WTC11 (cell line): ENCODE results near the gene PEX26.

Experiments
- GTF2I ChIP-seq: fragments of 250-450 bp; sonication (Bioruptor Pico); conservative IDR thresholded peaks from 2 replicates; pipeline ENCODE4 v1.4.0; 2021; ENCODE audit warnings: mild to moderate bottlenecking
- TEAD4 ChIP-seq: sonication (generic); formaldehyde crosslinking; IDR thresholded peaks from 2 replicates; pipeline ENCODE4 v1.8.0; 2022; ENCODE audit warnings: mild to moderate bottlenecking, missing genetic modification reagents
- ZNF232 ChIP-seq: sonication (generic); formaldehyde crosslinking; IDR thresholded peaks from 2 replicates; pipeline ENCODE4 v1.8.0; 2022; ENCODE audit warnings: mild to moderate bottlenecking, missing genetic modification reagents
- TF ChIP-seq, protein P1 (sequence below): fragments of 200-600 bp; IDR thresholded peaks from 2 replicates; pipeline ENCODE4 v1.8.0; 2022; ENCODE audit warnings: antibody characterized with exemption
- TF ChIP-seq, protein P2 (sequence below): sonication (generic); formaldehyde crosslinking; IDR thresholded peaks from 2 replicates; pipeline ENCODE4 v1.8.1; 2022; ENCODE audit warnings: low read depth, missing genetic modification reagents, borderline replicate concordance
- TF ChIP-seq, protein P3 (sequence below): sonication (generic); formaldehyde crosslinking; IDR thresholded peaks from 2 replicates; pipeline ENCODE4 v1.8.1; 2022; ENCODE audit warnings: low read depth, mild to moderate bottlenecking, moderate library complexity, missing genetic modification reagents, borderline replicate concordance
- TF ChIP-seq, protein P4 (sequence below): sonication (generic); formaldehyde crosslinking; IDR thresholded peaks from 2 replicates; pipeline ENCODE4 v1.8.0; 2023; ENCODE audit warnings: missing genetic modification reagents, mild to moderate bottlenecking, borderline replicate concordance
- TF ChIP-seq, protein P5 (sequence below): sonication (generic); formaldehyde crosslinking; IDR thresholded peaks from 2 replicates; pipeline ENCODE4 v1.8.0; 2022; ENCODE audit warnings: mild to moderate bottlenecking, missing genetic modification reagents

DNA sequence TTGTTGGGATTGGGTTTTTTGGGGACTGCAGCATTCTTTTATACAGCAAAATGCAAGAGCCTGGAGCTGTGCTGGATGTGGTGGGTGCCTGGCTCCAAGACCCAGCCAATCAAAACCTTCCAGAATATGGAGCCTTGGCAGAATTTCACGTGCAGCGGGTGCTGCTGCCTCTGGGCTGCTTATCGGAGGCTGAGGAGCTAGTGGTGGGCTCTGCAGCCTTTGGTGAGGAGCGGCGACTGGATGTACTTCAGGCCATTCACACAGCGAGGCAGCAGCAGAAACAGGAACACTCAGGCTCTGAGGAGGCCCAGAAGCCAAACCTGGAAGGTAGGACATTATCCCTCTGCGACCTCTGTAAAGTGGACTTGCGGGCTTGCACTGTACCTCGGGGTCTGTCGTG is 5.6 kb downstream of the PEX26 start:
- TF ChIP-seq, protein P1, sequence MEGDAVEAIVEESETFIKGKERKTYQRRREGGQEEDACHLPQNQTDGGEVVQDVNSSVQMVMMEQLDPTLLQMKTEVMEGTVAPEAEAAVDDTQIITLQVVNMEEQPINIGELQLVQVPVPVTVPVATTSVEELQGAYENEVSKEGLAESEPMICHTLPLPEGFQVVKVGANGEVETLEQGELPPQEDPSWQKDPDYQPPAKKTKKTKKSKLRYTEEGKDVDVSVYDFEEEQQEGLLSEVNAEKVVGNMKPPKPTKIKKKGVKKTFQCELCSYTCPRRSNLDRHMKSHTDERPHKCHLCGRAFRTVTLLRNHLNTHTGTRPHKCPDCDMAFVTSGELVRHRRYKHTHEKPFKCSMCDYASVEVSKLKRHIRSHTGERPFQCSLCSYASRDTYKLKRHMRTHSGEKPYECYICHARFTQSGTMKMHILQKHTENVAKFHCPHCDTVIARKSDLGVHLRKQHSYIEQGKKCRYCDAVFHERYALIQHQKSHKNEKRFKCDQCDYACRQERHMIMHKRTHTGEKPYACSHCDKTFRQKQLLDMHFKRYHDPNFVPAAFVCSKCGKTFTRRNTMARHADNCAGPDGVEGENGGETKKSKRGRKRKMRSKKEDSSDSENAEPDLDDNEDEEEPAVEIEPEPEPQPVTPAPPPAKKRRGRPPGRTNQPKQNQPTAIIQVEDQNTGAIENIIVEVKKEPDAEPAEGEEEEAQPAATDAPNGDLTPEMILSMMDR = no peak
- no peak for TF ChIP-seq TEAD4 (CRISPR knock-in tag)
- TF ChIP-seq, protein P2, sequence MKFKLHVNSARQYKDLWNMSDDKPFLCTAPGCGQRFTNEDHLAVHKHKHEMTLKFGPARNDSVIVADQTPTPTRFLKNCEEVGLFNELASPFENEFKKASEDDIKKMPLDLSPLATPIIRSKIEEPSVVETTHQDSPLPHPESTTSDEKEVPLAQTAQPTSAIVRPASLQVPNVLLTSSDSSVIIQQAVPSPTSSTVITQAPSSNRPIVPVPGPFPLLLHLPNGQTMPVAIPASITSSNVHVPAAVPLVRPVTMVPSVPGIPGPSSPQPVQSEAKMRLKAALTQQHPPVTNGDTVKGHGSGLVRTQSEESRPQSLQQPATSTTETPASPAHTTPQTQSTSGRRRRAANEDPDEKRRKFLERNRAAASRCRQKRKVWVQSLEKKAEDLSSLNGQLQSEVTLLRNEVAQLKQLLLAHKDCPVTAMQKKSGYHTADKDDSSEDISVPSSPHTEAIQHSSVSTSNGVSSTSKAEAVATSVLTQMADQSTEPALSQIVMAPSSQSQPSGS (CRISPR knock-in tag) = no peak
- TF ChIP-seq, protein P3, sequence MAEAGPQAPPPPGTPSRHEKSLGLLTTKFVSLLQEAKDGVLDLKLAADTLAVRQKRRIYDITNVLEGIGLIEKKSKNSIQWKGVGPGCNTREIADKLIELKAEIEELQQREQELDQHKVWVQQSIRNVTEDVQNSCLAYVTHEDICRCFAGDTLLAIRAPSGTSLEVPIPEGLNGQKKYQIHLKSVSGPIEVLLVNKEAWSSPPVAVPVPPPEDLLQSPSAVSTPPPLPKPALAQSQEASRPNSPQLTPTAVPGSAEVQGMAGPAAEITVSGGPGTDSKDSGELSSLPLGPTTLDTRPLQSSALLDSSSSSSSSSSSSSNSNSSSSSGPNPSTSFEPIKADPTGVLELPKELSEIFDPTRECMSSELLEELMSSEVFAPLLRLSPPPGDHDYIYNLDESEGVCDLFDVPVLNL (CRISPR knock-in tag) = no peak
- no peak for TF ChIP-seq ZNF232 (CRISPR knock-in tag)
- TF ChIP-seq GTF2I = no peak
- TF ChIP-seq, protein P4, sequence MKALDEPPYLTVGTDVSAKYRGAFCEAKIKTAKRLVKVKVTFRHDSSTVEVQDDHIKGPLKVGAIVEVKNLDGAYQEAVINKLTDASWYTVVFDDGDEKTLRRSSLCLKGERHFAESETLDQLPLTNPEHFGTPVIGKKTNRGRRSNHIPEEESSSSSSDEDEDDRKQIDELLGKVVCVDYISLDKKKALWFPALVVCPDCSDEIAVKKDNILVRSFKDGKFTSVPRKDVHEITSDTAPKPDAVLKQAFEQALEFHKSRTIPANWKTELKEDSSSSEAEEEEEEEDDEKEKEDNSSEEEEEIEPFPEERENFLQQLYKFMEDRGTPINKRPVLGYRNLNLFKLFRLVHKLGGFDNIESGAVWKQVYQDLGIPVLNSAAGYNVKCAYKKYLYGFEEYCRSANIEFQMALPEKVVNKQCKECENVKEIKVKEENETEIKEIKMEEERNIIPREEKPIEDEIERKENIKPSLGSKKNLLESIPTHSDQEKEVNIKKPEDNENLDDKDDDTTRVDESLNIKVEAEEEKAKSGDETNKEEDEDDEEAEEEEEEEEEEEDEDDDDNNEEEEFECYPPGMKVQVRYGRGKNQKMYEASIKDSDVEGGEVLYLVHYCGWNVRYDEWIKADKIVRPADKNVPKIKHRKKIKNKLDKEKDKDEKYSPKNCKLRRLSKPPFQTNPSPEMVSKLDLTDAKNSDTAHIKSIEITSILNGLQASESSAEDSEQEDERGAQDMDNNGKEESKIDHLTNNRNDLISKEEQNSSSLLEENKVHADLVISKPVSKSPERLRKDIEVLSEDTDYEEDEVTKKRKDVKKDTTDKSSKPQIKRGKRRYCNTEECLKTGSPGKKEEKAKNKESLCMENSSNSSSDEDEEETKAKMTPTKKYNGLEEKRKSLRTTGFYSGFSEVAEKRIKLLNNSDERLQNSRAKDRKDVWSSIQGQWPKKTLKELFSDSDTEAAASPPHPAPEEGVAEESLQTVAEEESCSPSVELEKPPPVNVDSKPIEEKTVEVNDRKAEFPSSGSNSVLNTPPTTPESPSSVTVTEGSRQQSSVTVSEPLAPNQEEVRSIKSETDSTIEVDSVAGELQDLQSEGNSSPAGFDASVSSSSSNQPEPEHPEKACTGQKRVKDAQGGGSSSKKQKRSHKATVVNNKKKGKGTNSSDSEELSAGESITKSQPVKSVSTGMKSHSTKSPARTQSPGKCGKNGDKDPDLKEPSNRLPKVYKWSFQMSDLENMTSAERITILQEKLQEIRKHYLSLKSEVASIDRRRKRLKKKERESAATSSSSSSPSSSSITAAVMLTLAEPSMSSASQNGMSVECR (CRISPR knock-in tag) = no peak
- TF ChIP-seq, protein P5, sequence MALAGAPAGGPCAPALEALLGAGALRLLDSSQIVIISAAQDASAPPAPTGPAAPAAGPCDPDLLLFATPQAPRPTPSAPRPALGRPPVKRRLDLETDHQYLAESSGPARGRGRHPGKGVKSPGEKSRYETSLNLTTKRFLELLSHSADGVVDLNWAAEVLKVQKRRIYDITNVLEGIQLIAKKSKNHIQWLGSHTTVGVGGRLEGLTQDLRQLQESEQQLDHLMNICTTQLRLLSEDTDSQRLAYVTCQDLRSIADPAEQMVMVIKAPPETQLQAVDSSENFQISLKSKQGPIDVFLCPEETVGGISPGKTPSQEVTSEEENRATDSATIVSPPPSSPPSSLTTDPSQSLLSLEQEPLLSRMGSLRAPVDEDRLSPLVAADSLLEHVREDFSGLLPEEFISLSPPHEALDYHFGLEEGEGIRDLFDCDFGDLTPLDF (CRISPR knock-in tag) = no peak
